CD4-positive, alpha-beta T cell treated with Interleukin-15 for 1 hour (primary cell): ENCODE results near the gene CD300LF.
A peak's percentile ranks its signal among the peaks of the same experiment; 100 is the strongest.

Source experiments
- DNase-seq: peaks from one replicate; pipeline ENCODE4 v3.0.0-alpha.2; 2020

CD300LF gene

DNA sequence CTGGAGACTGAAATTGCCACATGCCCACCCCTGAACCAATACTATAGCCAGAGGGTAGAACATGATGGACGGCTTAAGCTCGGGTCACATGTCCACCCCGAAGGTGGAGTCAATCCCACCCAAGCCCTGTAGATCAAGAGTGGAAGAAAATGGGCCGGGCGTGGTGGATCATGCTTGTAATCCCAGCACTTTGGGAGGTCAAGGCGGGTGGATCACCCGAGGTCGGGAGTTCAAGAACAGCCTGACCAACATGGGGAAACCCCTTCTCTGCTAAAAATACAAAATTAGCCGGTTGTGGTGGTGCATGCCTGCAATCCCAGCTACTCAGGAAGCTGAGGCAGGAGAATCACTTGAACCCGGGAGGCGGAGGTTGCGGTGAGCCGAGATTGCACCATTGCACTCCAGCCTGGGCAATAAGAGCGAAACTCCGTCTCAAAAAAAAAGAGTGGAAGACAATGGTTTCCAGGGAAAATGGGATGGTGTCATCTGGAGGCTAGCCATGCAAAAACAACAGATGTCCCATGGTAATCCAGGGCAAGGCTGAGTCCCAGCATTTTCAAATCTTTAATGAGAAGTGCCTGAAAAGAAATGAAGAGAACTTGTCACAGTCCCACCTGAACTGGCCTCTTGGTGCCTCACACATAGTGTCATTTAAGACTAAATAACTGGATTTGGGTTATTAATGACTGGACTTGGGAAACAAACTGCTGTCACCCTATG is 30.1 kb downstream of the CD300LF start:
- DNase-seq = no peak

- no peak for DNase-seq
Measured at GRCh38 chr17:74682028-74682427, 30.7 kb downstream of the CD300LF start.

DNA sequence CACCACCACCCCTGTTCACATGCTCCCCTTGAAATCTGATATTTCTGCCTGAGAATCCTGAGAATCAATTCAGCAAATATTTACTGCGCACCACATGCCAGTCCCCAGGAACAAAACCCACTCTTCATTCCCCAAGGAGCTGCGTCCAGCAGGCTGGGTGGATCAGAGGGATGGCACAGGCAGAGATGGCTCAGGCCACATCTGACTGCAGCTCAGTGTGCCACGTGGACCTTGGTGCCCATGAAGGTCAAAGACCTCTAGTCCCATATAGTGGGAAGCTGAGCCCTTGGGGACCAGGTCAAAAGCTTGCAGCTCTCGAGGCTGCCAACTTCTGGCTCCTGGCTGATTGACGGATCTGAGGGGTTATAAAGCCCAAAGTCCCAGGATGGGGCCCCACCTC is 31.8 kb downstream of the CD300LF start:
- DNase-seq = no peak

DNA sequence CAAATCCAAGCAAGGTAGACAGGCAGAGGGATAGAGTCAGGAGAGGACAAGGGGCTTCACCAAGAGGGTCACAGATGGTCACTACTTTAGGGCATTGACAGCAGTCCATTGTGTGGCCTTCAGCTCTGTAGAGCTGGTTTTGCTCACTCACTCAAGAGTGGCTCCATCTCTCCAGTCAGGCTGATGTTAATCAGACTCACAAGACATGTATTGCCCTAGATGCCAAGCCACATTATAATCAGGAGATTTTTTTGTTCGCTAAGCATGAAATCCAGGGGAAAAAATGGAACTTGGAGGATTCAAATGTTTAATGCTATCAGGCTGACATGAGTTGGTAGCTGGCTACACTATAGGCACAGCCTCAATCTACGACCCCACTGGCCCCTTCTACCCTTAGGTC is 32.5 kb downstream of the CD300LF start:
- DNase-seq = no peak

GRCh38 chr17:74679374-74679773 is 33.3 kb downstream of the CD300LF start:
- DNase-seq = no peak

GRCh38 chr17:74678541-74678940 is 34.2 kb downstream of the CD300LF start:
- DNase-seq = no peak

DNA sequence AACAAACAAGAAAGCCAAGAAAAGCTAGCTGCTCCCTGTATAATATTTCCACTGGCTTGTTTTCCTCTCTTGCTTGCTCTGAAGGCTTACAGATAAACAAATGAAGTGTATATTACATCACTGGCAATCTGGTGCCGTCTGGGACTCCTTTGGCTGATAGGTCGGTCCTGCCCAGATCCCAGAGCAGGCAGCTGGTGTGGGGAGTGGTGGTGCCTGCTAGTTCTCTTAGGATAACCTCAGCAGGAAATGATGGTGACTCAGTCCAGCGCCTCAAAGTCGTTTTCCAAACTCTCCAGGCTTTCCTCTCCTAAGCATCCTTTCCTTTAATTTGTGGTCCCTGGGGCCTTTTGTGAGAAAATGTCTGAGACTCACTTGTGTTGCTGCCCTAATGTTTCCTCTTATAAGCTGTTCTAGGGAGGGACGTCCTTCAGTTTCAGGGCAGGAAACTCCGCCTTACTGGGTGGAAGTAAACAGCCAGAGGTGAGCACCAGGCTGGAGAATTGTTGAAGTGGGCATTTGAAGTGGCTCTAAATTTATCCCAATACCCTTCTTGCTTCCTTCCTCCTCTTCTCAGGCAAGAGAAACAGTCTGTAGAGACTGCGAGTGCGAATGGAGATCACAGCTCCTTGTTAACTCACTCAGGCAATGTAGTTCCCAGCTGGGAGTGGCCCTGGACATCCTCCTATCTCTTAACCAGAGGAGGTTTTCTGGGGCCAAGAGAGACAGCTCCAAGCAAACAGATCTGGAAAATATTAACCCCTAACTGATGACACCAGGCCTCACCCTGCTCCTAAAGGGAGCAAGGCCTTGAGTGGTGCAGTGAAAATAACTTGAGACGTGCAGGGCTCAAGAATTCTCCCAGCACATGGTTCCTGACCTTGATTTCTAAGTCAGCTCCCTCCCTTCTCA is 34.9 kb downstream of the CD300LF start:
- DNase-seq = no peak

DNA sequence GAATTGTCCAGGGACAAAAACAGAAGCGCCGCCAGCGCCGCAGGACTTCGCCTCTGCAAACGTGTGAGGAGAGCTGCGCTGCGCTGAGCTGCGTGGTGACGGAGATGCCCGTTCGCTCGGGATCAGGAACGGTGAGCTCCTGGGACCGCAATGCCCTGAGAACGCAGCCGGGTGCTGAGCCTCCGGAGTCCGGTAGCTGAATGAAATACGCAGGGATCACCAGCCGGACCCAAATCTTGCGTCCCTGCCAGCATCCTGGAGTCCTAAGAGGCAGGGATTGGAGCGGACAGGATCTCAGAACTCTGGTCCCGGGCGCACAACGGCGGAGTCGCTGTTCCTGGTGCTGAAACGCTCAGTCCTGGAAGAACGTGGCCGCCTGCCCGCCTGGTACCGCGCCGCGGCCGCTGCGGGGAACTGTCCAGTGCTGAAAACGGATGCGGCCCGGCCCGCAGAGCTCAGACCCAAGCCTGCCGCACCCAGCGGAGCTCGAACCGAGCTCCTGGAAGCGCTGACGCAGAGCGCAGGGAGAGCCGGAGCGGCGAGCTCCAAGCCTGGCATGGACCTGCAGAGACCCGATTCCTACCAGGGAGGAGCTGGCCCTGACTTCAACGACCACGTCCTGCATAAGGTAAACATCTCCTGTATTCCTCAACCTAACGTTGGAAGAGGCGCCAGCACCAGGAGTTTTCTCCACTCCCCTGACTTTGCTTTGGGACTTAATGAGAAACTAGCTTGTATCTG is 41.5 kb downstream of the CD300LF start:
- peak; percentile 76 for DNase-seq

- DNase-seq = no peak
Measured at GRCh38 chr17:74670329-74670728, 42.4 kb downstream of the CD300LF start.

- no peak for DNase-seq
Measured at GRCh38 chr17:74663561-74663960, 49.2 kb downstream of the CD300LF start.

- DNase-seq = no peak
Measured at GRCh38 chr17:74659889-74660288, 52.8 kb downstream of the CD300LF start.

- no peak for DNase-seq
Measured at GRCh38 chr17:74658620-74659019, 54.1 kb downstream of the CD300LF start.

GRCh38 chr17:74654742-74655141 is 58.0 kb downstream of the CD300LF start:
- DNase-seq = no peak

- no peak for DNase-seq
Measured at GRCh38 chr17:74652020-74652419, 60.7 kb downstream of the CD300LF start.

DNA sequence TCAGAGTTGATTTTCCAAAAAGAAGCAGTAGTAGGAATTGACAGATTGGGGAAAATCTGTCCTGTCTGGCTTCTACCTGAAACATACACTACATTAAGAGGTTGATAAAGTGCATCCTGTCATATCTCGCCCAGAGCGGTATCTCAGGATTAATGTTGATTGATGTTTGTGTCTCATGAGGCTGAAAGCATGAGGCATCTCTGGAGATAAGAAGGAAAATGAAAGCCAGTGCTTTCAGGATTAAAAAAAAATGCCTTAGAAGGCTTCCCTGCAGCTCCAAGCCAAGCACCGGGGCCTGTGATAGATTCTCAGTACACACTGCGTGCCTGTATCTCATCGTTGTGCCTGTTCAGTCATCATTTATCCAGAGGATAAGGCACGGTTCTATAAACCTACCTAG is 62.8 kb downstream of the CD300LF start:
- no peak for DNase-seq

- no peak for DNase-seq
Measured at GRCh38 chr17:74647871-74648672, 64.7 kb downstream of the CD300LF start.

GRCh38 chr17:74646231-74646630 is 66.5 kb downstream of the CD300LF start:
- DNase-seq = no peak

- DNase-seq = no peak
Measured at GRCh38 chr17:74645010-74645409, 67.7 kb downstream of the CD300LF start.

DNA sequence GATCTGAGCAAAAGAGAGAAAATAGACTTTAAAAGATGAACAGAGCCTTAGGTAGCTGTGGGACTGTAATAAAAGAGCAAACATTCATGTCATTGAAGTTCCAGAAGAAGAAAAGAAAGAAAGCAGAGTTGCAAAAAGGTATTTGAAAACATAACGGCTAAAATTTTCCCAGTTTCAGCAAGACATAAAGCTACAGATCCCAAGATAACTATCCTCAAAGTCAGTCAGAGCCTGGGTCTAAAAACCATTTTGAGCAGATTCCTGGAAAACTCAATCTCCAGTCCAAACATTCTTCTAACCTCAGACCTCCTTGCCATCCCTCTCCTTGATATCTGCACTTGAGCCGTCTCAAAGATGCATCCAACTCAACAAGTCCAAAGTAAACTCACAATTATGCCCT is 68.3 kb downstream of the CD300LF start:
- DNase-seq = no peak
